GM19025 (cell line): Measurements from ENCODE around the gene CATSPERZ.

Experiments used
- ATAC-seq: cut with Tn5 transposase; IDR thresholded peaks from one replicate; pipeline ENCODE4 v1.9.1; 2021; ENCODE audit warnings: mild to moderate bottlenecking, low read depth, moderate library complexity; ENCODE audit not compliant: unreplicated experiment

Gene CATSPERZ

GRCh38 chr11:64337538-64338249 lies 37.5 kb downstream of the CATSPERZ start:
- no peak for ATAC-seq

- no peak for ATAC-seq
These were observed 38.6 kb downstream of the CATSPERZ start for GRCh38 chr11:64338716-64339115.

- ATAC-seq: no peak
These were observed 39.1 kb downstream of the CATSPERZ start for GRCh38 chr11:64339286-64339685.

GRCh38 chr11:64339754-64340408 lies 39.7 kb downstream of the CATSPERZ start, which contains the start of gene CCDC88B:
Gene CCDC88B (plus strand): TSS chr11:64340204. CDS start chr11:64340267, 63 bp downstream.
- peak; percentile 59 for ATAC-seq

- peak; percentile 33 for ATAC-seq
These were observed 40.6 kb downstream of the CATSPERZ start for GRCh38 chr11:64340671-64341335.

- no peak for ATAC-seq
These were observed 41.3 kb downstream of the CATSPERZ start for GRCh38 chr11:64341429-64341828.

GRCh38 chr11:64341851-64342791 lies 42.0 kb downstream of the CATSPERZ start:
- no peak for ATAC-seq

GRCh38 chr11:64342869-64343745 lies 42.9 kb downstream of the CATSPERZ start:
- ATAC-seq: no peak

GRCh38 chr11:64343767-64344559 lies 43.8 kb downstream of the CATSPERZ start:
- ATAC-seq: no peak

- ATAC-seq: no peak
These were observed 44.6 kb downstream of the CATSPERZ start for GRCh38 chr11:64344787-64345186.

- no peak for ATAC-seq
These were observed 47.2 kb downstream of the CATSPERZ start for GRCh38 chr11:64347193-64347867.

- no peak for ATAC-seq
These were observed 48.3 kb downstream of the CATSPERZ start for GRCh38 chr11:64348383-64349024.

- ATAC-seq: no peak
These were observed 48.8 kb downstream of the CATSPERZ start for GRCh38 chr11:64349025-64349387.

GRCh38 chr11:64349404-64349803 lies 49.2 kb downstream of the CATSPERZ start:
- ATAC-seq: no peak

GRCh38 chr11:64351136-64351631 lies 51.0 kb downstream of the CATSPERZ start:
- no peak for ATAC-seq

- no peak for ATAC-seq
These were observed 52.2 kb downstream of the CATSPERZ start for GRCh38 chr11:64352099-64352994.
